GM12874 (cell line): ENCODE measurements around the gene BTBD3.

Experiments
- CTCF ChIP-seq: IDR thresholded peaks from 2 replicates; pipeline ENCODE4 v1.5.1; 2011; ENCODE audit warnings: low read depth, mild to moderate bottlenecking, control low read depth, low read length, moderate library complexity; ENCODE audit not compliant: insufficient read depth

The BTBD3 gene

DNA sequence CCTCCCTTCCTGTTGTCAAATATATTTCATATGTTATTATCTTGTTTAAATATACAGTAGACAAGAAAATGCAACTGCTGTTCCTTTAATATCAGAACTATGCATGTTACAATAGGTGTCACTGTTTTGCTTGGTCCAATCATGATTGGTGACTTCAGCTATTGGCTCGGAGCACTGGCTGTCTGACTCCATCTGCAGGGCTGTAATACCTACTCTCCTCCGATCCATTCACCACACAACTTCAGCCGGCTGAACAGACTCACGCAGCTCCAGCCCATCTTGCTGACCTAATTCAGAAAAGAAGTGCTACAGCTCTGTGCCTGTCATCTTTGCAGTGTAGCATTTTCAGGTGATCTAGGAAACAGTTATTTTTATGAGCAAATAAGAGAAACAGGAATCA, at the start of gene BTBD3:
Gene BTBD3, plus strand, starts transcription at position 231 of the 400 bp plus-strand sequence. CDS start 383 bp downstream, outside the sequence.
- TF ChIP-seq CTCF = no peak

DNA sequence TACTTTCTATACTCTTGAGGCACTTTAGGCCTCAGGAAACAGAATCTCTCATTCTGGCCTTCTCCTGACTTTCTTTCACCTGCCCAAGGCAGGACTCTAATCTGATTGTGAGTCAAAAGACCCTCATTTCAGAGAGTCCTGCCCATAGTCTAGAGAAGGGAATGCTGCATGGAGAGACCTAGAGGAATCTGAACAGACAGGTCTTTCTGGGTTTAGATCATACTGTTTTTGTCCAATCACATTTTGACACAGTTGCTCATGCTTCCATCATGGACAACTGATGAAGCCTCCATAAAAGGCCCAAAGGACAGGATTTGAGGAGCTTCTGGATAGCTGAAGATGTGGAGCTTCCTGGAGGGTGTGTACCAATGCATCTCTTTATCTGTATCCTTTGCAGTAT, 48.1 kb upstream of the BTBD3 start:
- no peak for TF ChIP-seq CTCF

DNA sequence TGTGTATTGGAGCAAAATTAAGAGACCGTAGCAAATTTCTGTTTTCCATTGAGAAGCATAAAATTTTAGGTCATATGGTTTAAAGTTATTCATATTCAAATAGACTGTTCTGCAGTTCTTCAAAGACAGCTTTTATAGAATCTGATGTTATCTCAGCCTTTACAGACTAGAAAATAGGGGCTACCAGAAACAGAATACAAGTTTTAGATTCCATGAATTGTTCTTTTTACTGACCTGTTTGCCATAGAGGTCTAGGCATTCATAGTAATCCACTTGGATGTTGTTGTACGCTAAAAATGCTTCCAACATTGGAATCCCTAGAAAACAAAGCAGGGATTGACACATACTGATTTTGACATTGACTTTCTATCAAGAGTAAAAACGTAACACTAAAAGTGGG, 47.3 kb upstream of the BTBD3 start:
- no peak for TF ChIP-seq CTCF

GRCh38 chr20:11876555-11876954, 41.1 kb upstream of the BTBD3 start:
- no peak for TF ChIP-seq CTCF

GRCh38 chr20:11880680-11881079, 37.0 kb upstream of the BTBD3 start:
- TF ChIP-seq CTCF = no peak

DNA sequence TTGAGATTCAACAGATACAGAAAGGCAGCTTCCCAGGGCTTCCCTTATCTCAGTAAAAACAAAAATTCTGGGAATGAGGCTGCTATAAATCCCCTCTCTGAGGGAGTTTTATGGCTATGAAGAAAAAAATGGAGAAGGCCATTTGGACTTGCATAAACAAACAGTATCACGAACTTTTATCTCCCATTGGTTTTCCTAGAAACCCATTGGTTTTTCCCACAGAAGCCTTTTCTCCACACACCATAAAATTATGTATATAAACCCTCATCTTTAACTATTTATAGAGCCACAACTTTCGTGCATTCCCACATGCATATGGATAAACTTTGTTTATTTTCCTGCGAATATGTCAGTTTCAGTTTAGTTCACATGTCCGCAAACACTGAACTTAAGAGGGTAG, 36.2 kb upstream of the BTBD3 start:
- no peak for TF ChIP-seq CTCF

- no peak for TF ChIP-seq CTCF
These were observed 35.0 kb upstream of the BTBD3 start for GRCh38 chr20:11882651-11883050.

DNA sequence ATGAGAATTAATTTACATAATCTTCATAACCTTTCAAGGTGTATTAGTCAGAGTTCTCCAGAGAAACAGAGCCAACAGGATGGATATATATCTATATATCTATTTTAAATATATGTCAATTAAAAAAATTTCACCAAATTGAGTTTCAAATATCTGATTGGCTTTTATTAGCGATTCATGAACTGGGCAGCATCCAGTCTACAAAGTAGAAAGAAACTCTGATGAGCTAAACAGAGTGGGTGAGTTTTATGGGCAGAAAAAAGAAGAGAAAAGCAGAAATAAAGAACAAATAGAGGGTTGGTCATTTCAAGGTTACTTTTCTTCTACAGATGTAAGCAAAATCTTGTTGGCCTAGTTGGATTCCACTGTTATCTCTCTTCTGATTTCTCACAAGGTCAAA, 29.0 kb upstream of the BTBD3 start:
- no peak for TF ChIP-seq CTCF
